Neural cell (in vitro differentiated cells): ENCODE measurements around the gene GFER.

ENCODE experiments used
- CTCF ChIP-seq: fragments of 450-650 bp; IDR thresholded peaks from 2 replicates; pipeline ENCODE4 v1.5.1; 2014; ENCODE audit warnings: antibody characterized with exemption, mild to moderate bottlenecking, moderate library complexity; ENCODE audit not compliant: poor library complexity, severe bottlenecking
- EP300 ChIP-seq: fragments of 450-650 bp; conservative IDR thresholded peaks from 2 replicates; pipeline ENCODE4 v1.6.1; 2014; ENCODE audit warnings: antibody characterized with exemption, mild to moderate bottlenecking, moderate library complexity; ENCODE audit not compliant: poor library complexity, severe bottlenecking
- EZH2 ChIP-seq: fragments of 200-600, 300-800 bp; shearing (Covaris generic), sonication (generic); IDR thresholded peaks from 2 replicates; pipeline ENCODE4 v1.6.1; 2014; ENCODE audit warnings: antibody characterized with exemption, low read length, borderline replicate concordance, mild to moderate bottlenecking; ENCODE audit not compliant: insufficient read depth, poor library complexity, severe bottlenecking
- POLR2AphosphoS5 ChIP-seq: IDR thresholded peaks from 2 replicates; pipeline ENCODE4 v1.6.1; 2012
- TAF1 ChIP-seq: IDR thresholded peaks from 2 replicates; pipeline ENCODE4 v1.6.1; 2012; ENCODE audit warnings: low read depth
- TF ChIP-seq, protein P1 (sequence below): IDR thresholded peaks from 2 replicates; pipeline ENCODE4 v1.6.1; 2012; ENCODE audit warnings: borderline replicate concordance

DNA sequence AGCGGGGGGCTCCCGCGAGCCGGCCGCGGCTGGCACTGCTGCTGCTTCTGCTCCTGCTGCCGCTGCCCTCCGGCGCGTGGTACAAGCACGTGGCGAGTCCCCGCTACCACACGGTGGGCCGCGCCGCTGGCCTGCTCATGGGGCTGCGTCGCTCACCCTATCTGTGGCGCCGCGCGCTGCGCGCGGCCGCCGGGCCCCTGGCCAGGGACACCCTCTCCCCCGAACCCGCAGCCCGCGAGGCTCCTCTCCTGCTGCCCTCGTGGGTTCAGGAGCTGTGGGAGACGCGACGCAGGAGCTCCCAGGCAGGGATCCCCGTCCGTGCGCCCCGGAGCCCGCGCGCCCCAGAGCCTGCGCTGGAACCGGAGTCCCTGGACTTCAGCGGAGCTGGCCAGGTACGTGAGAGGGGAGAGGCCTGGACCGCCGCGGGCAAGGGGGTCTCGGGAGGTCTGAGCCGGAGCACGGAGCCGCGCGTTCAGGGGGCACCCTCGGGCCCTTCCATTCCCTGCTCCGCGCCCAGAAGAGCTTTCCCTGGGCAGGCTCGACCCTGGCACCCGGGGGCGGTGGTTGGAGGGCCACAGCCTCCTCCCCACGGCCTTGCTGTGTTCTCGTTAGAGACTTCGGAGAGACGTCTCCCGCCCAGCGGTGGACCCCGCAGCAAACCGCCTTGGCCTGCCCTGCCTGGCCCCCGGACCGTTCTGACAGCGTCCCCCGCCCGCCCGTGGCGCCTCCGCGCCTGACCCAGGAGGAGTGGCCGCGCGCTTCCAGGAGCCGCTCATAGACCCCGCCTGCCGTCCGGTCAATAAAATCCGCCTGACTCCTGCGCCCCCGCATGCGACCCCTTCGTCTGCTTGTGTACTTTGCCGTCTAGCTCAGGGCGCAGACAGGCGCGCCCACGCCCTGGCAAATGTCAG is 36.2 kb downstream of the GFER start:
- TF ChIP-seq EP300 (no peak), CTCF (no peak), EZH2 (no peak), TAF1 (no peak), POLR2AphosphoS5 (no peak)
- TF ChIP-seq, protein P1, sequence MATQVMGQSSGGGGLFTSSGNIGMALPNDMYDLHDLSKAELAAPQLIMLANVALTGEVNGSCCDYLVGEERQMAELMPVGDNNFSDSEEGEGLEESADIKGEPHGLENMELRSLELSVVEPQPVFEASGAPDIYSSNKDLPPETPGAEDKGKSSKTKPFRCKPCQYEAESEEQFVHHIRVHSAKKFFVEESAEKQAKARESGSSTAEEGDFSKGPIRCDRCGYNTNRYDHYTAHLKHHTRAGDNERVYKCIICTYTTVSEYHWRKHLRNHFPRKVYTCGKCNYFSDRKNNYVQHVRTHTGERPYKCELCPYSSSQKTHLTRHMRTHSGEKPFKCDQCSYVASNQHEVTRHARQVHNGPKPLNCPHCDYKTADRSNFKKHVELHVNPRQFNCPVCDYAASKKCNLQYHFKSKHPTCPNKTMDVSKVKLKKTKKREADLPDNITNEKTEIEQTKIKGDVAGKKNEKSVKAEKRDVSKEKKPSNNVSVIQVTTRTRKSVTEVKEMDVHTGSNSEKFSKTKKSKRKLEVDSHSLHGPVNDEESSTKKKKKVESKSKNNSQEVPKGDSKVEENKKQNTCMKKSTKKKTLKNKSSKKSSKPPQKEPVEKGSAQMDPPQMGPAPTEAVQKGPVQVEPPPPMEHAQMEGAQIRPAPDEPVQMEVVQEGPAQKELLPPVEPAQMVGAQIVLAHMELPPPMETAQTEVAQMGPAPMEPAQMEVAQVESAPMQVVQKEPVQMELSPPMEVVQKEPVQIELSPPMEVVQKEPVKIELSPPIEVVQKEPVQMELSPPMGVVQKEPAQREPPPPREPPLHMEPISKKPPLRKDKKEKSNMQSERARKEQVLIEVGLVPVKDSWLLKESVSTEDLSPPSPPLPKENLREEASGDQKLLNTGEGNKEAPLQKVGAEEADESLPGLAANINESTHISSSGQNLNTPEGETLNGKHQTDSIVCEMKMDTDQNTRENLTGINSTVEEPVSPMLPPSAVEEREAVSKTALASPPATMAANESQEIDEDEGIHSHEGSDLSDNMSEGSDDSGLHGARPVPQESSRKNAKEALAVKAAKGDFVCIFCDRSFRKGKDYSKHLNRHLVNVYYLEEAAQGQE = no peak
